K562 (cell line): ENCODE measurements around the gene RCOR3. TPM values are rescaled to one million over a fixed set of nuclear protein-coding genes. Genes with fewer than 3 reads are reported as not detected.

Experiments
- ATF3 ChIP-seq, 2 experiments: fragments of 450-650 bp in 1 of 2; sonication (generic) in 1 of 2; formaldehyde crosslinking in 1 of 2; IDR thresholded peaks in 1 of 2; conservative IDR thresholded peaks in 1 of 2; 2 replicates each; pipeline versions ENCODE4 v1.6.1 to v1.8.1; 2016 to 2023; ENCODE audit warnings: mild to moderate bottlenecking in 2 of 2, moderate library complexity in 2 of 2, inconsistent platforms in 1 of 2, missing genetic modification reagents in 1 of 2
- BRD9 ChIP-seq: fragments of 450-650 bp; IDR thresholded peaks from 2 replicates; pipeline ENCODE4 v1.6.1; 2018; ENCODE audit warnings: low read depth; ENCODE audit not compliant: partially characterized antibody
- CXXC5 ChIP-seq: fragments of 250-450 bp; sonication (Bioruptor Pico); IDR thresholded peaks from 2 replicates; pipeline ENCODE4 v1.8.0; 2022; ENCODE audit warnings: inconsistent platforms, mild to moderate bottlenecking, moderate library complexity
- ELK3 ChIP-seq: fragments of 450-650 bp; formaldehyde crosslinking; IDR thresholded peaks from 2 replicates; pipeline ENCODE4 v1.4.0; 2020; ENCODE audit warnings: mild to moderate bottlenecking
- HDAC2 ChIP-seq: fragments of 450-650 bp; IDR thresholded peaks from 2 replicates; pipeline ENCODE4 v1.6.1; 2016; ENCODE audit warnings: mild to moderate bottlenecking
- HNRNPLL ChIP-seq: fragments of 200-400 bp; formaldehyde crosslinking; IDR thresholded peaks from 2 replicates; pipeline ENCODE4 v1.6.1; 2017; ENCODE audit warnings: low read length, low read depth, mild to moderate bottlenecking; ENCODE audit not compliant: poor library complexity, severe bottlenecking
- JUND ChIP-seq, 2 experiments: IDR thresholded peaks; 2 replicates in 1 of 2; 3 replicates in 1 of 2; pipeline ENCODE4 v1.6.1; 2011; ENCODE audit warnings: borderline replicate concordance in 2 of 2, low read depth in 2 of 2, low read length in 2 of 2, improper control_type of control experiment in 1 of 2, missing biosample characterization in 1 of 2, missing genetic modification characterization in 1 of 2, missing genetic modification reagents in 1 of 2
- MTF1 ChIP-seq: fragments of 250-450 bp; sonication (Bioruptor Pico); IDR thresholded peaks from 2 replicates; pipeline ENCODE4 v1.9.0; 2021; ENCODE audit warnings: moderate library complexity, mild to moderate bottlenecking, inconsistent platforms, borderline replicate concordance
- PCBP2 ChIP-seq: fragments of 200-400 bp; formaldehyde crosslinking; IDR thresholded peaks from 2 replicates; pipeline ENCODE4 v1.6.1; 2018; ENCODE audit warnings: low read length, low read depth, mild to moderate bottlenecking, moderate library complexity; ENCODE audit not compliant: poor library complexity, severe bottlenecking
- SMARCA4 ChIP-seq: fragments of 450-650 bp; IDR thresholded peaks from 2 replicates; pipeline ENCODE4 v1.6.1; 2016
- TCF3 ChIP-seq: sonication (generic); formaldehyde crosslinking; IDR thresholded peaks from 2 replicates; pipeline ENCODE4 v1.4.0; 2020; ENCODE audit warnings: mild to moderate bottlenecking, missing genetic modification reagents
- ZNF282 ChIP-seq: sonication (generic); formaldehyde crosslinking; IDR thresholded peaks from 2 replicates; pipeline ENCODE4 v1.8.1; 2023; ENCODE audit warnings: missing genetic modification reagents
- ZNF785 ChIP-seq: fragments of 250-450 bp; sonication (Bioruptor Pico); IDR thresholded peaks from 2 replicates; pipeline ENCODE4 v1.4.0; 2020; ENCODE audit warnings: mild to moderate bottlenecking
- ZNF830 ChIP-seq: fragments of 250-450 bp; sonication (Bioruptor Pico); IDR thresholded peaks from 2 replicates; pipeline ENCODE4 v1.5.0; 2021; ENCODE audit warnings: mild to moderate bottlenecking
- polyA plus RNA-seq, 8 experiments: library from polyadenylated mRNA; depleted of rRNA in 4 of 8; stranded (reverse) in 5 of 8; unstranded in 3 of 8; fragments of >200 nt; fragmentation: Nextera tagmentation in 2 of 8; fragmentation: Illumina TruSeq in 1 of 8; extraction: Ambion mirVana in 2 of 8; extraction: Trizol in 1 of 8; gene quantifications; 2 replicates each; pipeline versions ENCODE4 v1.2.1 to v1.2.3, GENCODE V29; 2011 to 2014; ENCODE audit warnings: inconsistent platforms in 1 of 8, missing spikeins in 1 of 8
- total RNA-seq, 7 experiments: library from RNA; depleted of rRNA in 6 of 7; stranded (reverse); fragments of >200 nt in 6 of 7; fragmentation: Illumina TruSeq in 2 of 7; extraction: Trizol in 2 of 7; gene quantifications; 2 replicates each; pipeline versions ENCODE4 v1.2.1 to v1.2.3, GENCODE V29; 2011 to 2021; ENCODE audit warnings: low replicate concordance in 1 of 7
- TF ChIP-seq, protein P1 (sequence below): IDR thresholded peaks from 2 replicates; pipeline ENCODE4 v1.6.1; 2012; ENCODE audit warnings: low read depth, low read length, improper control_type of control experiment, borderline replicate concordance
- TF ChIP-seq, protein P2 (sequence below): sonication (generic); IDR thresholded peaks from 2 replicates; pipeline ENCODE4 v1.6.1; 2016
- TF ChIP-seq, protein P3 (sequence below): sonication (generic); formaldehyde crosslinking; IDR thresholded peaks from 2 replicates; pipeline ENCODE4 v1.8.0; 2022; ENCODE audit warnings: mild to moderate bottlenecking, missing genetic modification reagents

RCOR3 gene
- total and polyA plus RNA-seq, 9 of the 15 experiments (the other 6 are each of a cell fraction or from before 2014, with no cell fraction given), result 9.7 to 42.7 (median 29.5) TPM

DNA sequence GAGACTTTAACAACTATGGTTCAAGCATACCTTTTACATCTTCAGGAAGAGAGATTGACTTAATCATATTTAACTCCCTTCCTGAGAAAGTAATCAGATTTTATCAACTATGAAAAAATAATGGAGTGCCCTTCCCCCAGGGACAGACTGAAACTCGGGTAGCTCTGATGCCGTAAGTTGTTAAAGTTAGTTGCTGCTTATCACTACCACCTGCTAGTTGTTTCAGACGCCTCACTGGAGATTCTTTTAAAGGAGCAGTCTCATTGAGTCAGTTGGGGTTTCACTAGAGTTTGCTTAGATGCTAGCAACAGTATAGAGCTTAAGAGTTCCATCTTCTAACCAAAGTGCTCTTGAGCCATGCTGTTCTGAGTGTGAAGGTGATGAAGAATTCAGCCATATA is 50.5 kb downstream of the RCOR3 start (continued):
- TF ChIP-seq CXXC5 (CRISPR knock-in tag), result peak; percentile 42; the same call in 1 of the 2 replicates
- peak; percentile 65 for TF ChIP-seq TCF3 (CRISPR knock-in tag)
- TF ChIP-seq, protein P1, sequence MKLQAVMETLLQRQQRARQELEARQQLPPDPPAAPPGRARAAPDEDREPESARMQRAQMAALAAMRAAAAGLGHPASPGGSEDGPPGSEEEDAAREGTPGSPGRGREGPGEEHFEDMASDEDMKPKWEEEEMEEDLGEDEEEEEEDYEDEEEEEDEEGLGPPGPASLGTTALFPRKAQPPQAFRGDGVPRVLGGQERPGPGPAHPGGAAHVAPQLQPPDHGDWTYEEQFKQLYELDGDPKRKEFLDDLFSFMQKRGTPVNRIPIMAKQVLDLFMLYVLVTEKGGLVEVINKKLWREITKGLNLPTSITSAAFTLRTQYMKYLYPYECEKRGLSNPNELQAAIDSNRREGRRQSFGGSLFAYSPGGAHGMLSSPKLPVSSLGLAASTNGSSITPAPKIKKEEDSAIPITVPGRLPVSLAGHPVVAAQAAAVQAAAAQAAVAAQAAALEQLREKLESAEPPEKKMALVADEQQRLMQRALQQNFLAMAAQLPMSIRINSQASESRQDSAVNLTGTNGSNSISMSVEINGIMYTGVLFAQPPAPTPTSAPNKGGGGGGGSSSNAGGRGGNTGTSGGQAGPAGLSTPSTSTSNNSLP, result peak; percentile 52; the same call in 1 of the 2 replicates
- TF ChIP-seq MTF1 (CRISPR knock-in tag), result no peak
- no peak for TF ChIP-seq ATF3 (IDR thresholded peaks at IDR 0.05)
- 0 out of 2 replicates have a peak, but pooled peaks have one; percentile 50 for TF ChIP-seq ATF3 (CRISPR knock-in tag; conservative IDR thresholded peaks at IDR 0.05)
- no peak for TF ChIP-seq ZNF282 (CRISPR knock-in tag)
- TF ChIP-seq HNRNPLL, result no peak
- TF ChIP-seq ZNF830 (CRISPR knock-in tag), result no peak
- no peak for TF ChIP-seq ELK3
- peak; percentile 64; the same call in 1 of the 2 replicates for TF ChIP-seq SMARCA4
- 0 out of 2 replicates have a peak, but pooled peaks have one; percentile 27 for TF ChIP-seq HDAC2
- peak; percentile 26; the same call in 1 of the 2 replicates for TF ChIP-seq JUND (IDR thresholded peaks at IDR 0.05; ENCODE audit: borderline replicate concordance, low read depth, low read length)
- TF ChIP-seq JUND (tag; IDR thresholded peaks at IDR 0.05; ENCODE audit: borderline replicate concordance, low read depth, low read length), result no peak
- TF ChIP-seq PCBP2, result no peak
- peak; percentile 12 for TF ChIP-seq BRD9
- no peak for TF ChIP-seq ZNF785
- TF ChIP-seq, protein P2, sequence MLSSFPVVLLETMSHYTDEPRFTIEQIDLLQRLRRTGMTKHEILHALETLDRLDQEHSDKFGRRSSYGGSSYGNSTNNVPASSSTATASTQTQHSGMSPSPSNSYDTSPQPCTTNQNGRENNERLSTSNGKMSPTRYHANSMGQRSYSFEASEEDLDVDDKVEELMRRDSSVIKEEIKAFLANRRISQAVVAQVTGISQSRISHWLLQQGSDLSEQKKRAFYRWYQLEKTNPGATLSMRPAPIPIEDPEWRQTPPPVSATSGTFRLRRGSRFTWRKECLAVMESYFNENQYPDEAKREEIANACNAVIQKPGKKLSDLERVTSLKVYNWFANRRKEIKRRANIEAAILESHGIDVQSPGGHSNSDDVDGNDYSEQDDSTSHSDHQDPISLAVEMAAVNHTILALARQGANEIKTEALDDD, result peak; percentile 99
- TF ChIP-seq, protein P3, sequence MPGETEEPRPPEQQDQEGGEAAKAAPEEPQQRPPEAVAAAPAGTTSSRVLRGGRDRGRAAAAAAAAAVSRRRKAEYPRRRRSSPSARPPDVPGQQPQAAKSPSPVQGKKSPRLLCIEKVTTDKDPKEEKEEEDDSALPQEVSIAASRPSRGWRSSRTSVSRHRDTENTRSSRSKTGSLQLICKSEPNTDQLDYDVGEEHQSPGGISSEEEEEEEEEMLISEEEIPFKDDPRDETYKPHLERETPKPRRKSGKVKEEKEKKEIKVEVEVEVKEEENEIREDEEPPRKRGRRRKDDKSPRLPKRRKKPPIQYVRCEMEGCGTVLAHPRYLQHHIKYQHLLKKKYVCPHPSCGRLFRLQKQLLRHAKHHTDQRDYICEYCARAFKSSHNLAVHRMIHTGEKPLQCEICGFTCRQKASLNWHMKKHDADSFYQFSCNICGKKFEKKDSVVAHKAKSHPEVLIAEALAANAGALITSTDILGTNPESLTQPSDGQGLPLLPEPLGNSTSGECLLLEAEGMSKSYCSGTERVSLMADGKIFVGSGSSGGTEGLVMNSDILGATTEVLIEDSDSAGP (CRISPR knock-in tag), result peak; percentile 84
